ENCODE measurements around the gene ADAMTSL2.

The ADAMTSL2 gene

GRCh38 chr9:133597316-133597957 is 62.9 kb downstream of the ADAMTSL2 start:
- H3K4me3 ChIP-seq: no peak overlapping the region
- H3K36me3 ChIP-seq: 0 out of 22 replicates have a peak, but pooled peaks cover 0 to 3% (median 0%) of the 10 kb centered on the region in 11 experiments
- no peak for TF ChIP-seq Cebpa-rat (IDR thresholded peaks at IDR 0.05)
- H3K27me3 ChIP-seq: no peaks in the 10 kb centered on the region
- H3K4me2 ChIP-seq: no peak overlapping the region
- peaks cover 0 to 6% (median 0%) of the 10 kb centered on the region in 11 experiments; a peak in 1 of 22 replicates for H4K20me1 ChIP-seq
- no peak overlapping the region for H3K27ac ChIP-seq
- no peak overlapping the region for H3K9ac ChIP-seq
- H3K4me1 ChIP-seq: peaks cover 0 to 5% (median 0%) of the 10 kb centered on the region in 10 experiments; a peak in 3 of 20 replicates
- H3K9me3 ChIP-seq (replicated peaks in 1 of 11): peaks cover 24 to 40% (median 27%) of the 10 kb centered on the region in 11 experiments

GRCh38 chr9:133598978-133599377 is 64.5 kb downstream of the ADAMTSL2 start:
- Histone ChIP-seq H3K36me3 (0 out of 22 replicates have a peak, but pooled peaks cover 0 to 3% (median 0%) of the 10 kb centered on the region in 11 experiments), H3K9me3 (replicated peaks in 1 of 11) (peaks cover 24 to 40% (median 27%) of the 10 kb centered on the region in 11 experiments), H4K20me1 (peaks cover 0 to 6% (median 0%) of the 10 kb centered on the region in 11 experiments; a peak in 1 of 22 replicates), H3K4me3 (no peak overlapping the region), H3K9ac (no peak overlapping the region), H3K4me1 (peaks cover 0 to 19% (median 4%) of the 10 kb centered on the region in 10 experiments; a peak in 12 of 20 replicates), H3K27ac (no peak overlapping the region), H3K4me2 (no peak overlapping the region), H3K27me3 (no peaks in the 10 kb centered on the region)
- TF ChIP-seq Cebpa-rat (IDR thresholded peaks at IDR 0.05): no peak

GRCh38 chr9:133599470-133600173 is 65.1 kb downstream of the ADAMTSL2 start:
- no peak for TF ChIP-seq Cebpa-rat (IDR thresholded peaks at IDR 0.05)
- H3K4me2 ChIP-seq: no peak overlapping the region
- peaks cover 0 to 4% (median 0%) of the 10 kb centered on the region in 11 experiments; a peak in 1 of 22 replicates for H4K20me1 ChIP-seq
- H3K27ac ChIP-seq: no peak overlapping the region
- peaks cover 24 to 40% (median 27%) of the 10 kb centered on the region in 11 experiments for H3K9me3 ChIP-seq (replicated peaks in 1 of 11)
- no peak overlapping the region for H3K9ac ChIP-seq
- H3K36me3 ChIP-seq: 0 out of 22 replicates have a peak, but pooled peaks cover 0 to 3% (median 0%) of the 10 kb centered on the region in 11 experiments
- H3K4me3 ChIP-seq: no peak overlapping the region
- H3K27me3 ChIP-seq: peaks cover 0 to 2% (median 0%) of the 10 kb centered on the region in 11 experiments; a peak in 1 of 22 replicates
- H3K4me1 ChIP-seq: peaks cover 0 to 25% (median 10%) of the 10 kb centered on the region in 10 experiments; a peak in 16 of 20 replicates

DNA sequence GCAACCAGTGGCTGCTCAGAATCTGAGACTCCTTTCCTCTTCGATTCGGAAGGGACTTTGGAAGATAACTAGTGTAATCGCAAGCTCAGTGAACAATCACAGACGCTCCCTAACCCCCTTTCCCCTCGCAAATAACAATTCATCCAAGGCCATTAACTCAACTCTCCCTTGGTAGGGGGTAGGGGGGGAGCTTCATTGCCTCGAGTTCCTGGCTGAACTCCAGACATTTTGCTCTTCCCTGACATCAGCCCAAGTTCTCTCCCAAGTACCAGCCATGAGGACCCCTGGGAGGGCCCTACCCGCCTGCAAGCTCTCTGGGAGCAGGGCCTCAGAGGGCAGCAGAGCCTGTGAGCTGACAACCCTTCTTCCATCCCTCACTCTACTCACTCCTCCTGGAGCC is 66.2 kb downstream of the ADAMTSL2 start:
- Histone ChIP-seq H3K36me3 (0 out of 22 replicates have a peak, but pooled peaks cover 0 to 3% (median 0%) of the 10 kb centered on the region in 11 experiments), H3K27ac (no peak overlapping the region), H3K4me3 (no peak overlapping the region), H3K9me3 (replicated peaks in 1 of 11) (peaks cover 24 to 36% (median 26%) of the 10 kb centered on the region in 11 experiments), H3K27me3 (peaks cover under 1 to 10% (median 7%) of the 10 kb centered on the region in 11 experiments; a peak in 14 of 22 replicates), H3K4me1 (peaks cover 0 to 37% (median 22%) of the 10 kb centered on the region in 10 experiments; a peak in 16 of 20 replicates), H4K20me1 (peaks cover 0 to 10% (median 0%) of the 10 kb centered on the region in 11 experiments; a peak in 2 of 22 replicates), H3K4me2 (no peak overlapping the region), H3K9ac (no peak overlapping the region)
- TF ChIP-seq Cebpa-rat (IDR thresholded peaks at IDR 0.05): no peak

DNA sequence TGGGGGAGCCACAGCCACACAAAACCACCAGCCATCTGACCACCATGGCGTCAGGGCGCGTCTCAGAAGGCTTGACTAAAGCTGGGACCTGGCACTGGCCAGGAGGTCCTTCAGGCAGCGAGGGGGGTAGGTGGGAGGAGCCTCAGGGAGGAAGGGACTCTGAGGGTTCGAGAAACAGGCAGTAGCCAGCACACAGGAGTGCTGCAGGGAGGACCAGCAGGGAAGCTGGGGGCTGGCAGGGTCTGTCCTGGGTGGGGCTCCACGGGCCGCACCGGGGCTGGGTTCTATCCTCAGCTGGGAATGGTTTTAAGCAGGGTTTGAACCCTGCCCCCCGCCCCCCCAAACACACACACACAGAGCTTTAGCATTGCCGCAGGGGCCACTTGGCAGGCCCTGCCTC is 67.2 kb downstream of the ADAMTSL2 start:
- peaks cover 15 to 26% (median 16%) of the 10 kb centered on the region in 11 experiments for H3K9me3 ChIP-seq (replicated peaks in 1 of 11)
- no peak overlapping the region for H3K4me3 ChIP-seq
- no peaks in the 10 kb centered on the region for H3K36me3 ChIP-seq
- H3K27ac ChIP-seq: no peak overlapping the region
- peaks cover 0 to 45% (median 24%) of the 10 kb centered on the region in 10 experiments; a peak in 16 of 20 replicates for H3K4me1 ChIP-seq
- TF ChIP-seq Cebpa-rat (IDR thresholded peaks at IDR 0.05): no peak
- no peak overlapping the region for H3K4me2 ChIP-seq
- H3K27me3 ChIP-seq: peaks cover 10 to 20% (median 17%) of the 10 kb centered on the region in 11 experiments
- H3K9ac ChIP-seq: no peak overlapping the region; a peak in 1 of 22 replicates
- peaks cover 0 to 20% (median 0%) of the 10 kb centered on the region in 11 experiments; a peak in 4 of 22 replicates for H4K20me1 ChIP-seq

DNA sequence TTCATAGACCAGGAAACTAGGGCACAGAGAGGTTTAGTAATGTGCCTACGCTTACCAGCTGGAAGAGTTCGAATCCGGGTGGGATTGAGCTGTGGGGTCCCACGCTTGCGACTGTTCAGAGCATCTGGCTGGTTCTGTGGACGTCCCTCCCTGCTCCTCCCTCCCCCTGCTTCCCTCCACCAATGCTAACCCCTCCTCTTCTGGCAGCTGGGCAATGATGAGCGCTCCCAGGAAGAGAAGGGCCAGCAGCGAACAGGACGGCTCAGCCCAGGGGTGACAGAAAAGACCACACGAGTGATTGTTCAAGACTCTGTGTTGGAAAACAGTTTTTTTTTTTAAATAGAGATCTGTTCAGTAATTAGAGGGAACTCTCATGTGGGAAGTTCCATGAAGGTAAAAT is 67.8 kb downstream of the ADAMTSL2 start:
- peaks cover 0 to 45% (median 24%) of the 10 kb centered on the region in 10 experiments; a peak in 16 of 20 replicates for H3K4me1 ChIP-seq
- H3K36me3 ChIP-seq: no peaks in the 10 kb centered on the region
- H3K4me2 ChIP-seq: no peak overlapping the region
- no peak overlapping the region for H3K4me3 ChIP-seq
- TF ChIP-seq Cebpa-rat (IDR thresholded peaks at IDR 0.05): no peak
- no peak overlapping the region; a peak in 1 of 22 replicates for H3K9ac ChIP-seq
- H3K27ac ChIP-seq: no peak overlapping the region
- H4K20me1 ChIP-seq: peaks cover 0 to 25% (median 0%) of the 10 kb centered on the region in 11 experiments; a peak in 6 of 22 replicates
- H3K27me3 ChIP-seq: peaks cover 16 to 26% (median 23%) of the 10 kb centered on the region in 11 experiments
- peaks cover 10 to 21% (median 11%) of the 10 kb centered on the region in 11 experiments for H3K9me3 ChIP-seq (replicated peaks in 1 of 11)

- no peaks in the 10 kb centered on the region for H3K36me3 ChIP-seq
- peaks cover 0 to 45% (median 24%) of the 10 kb centered on the region in 10 experiments; a peak in 16 of 20 replicates for H3K4me1 ChIP-seq
- H3K9me3 ChIP-seq (replicated peaks in 1 of 11): peaks cover 0 to 10% (median under 1%) of the 10 kb centered on the region in 11 experiments; a peak in 12 of 22 replicates
- no peak for TF ChIP-seq Cebpa-rat (IDR thresholded peaks at IDR 0.05)
- no peak overlapping the region for H3K27ac ChIP-seq
- peaks cover 0 to 29% (median 0%) of the 10 kb centered on the region in 11 experiments; a peak in 6 of 22 replicates for H4K20me1 ChIP-seq
- no peak overlapping the region for H3K4me3 ChIP-seq
- peak overlapping the region in 6 of 11 experiments; percentile 1 to 71 (median 8); a peak in 4 of 22 replicates for H3K4me2 ChIP-seq
- H3K27me3 ChIP-seq: peaks cover 26 to 36% (median 33%) of the 10 kb centered on the region in 11 experiments
- no peak overlapping the region for H3K9ac ChIP-seq
Measured at GRCh38 chr9:133603135-133603927, 68.8 kb downstream of the ADAMTSL2 start.

DNA sequence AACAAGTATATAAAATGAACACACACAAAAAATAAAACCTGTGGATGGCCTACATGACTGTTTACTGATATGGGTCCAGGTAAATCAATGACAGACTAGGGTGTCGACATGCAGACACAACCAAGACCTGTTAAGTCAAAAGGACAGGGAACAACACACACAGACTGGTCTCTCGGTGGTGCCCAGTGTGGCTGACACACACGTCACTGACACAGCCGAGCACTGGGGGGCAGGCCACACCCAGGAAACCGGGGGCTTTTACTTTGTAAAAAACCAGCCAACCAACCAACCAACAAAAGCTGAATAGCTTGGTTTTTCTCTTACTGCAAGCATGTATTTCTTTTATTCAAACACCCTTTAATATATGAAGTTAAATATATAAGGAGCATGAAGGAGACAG is 69.7 kb downstream of the ADAMTSL2 start:
- peaks cover 0 to 45% (median 24%) of the 10 kb centered on the region in 10 experiments; a peak in 16 of 20 replicates for H3K4me1 ChIP-seq
- no peak overlapping the region for H3K9ac ChIP-seq
- peaks cover 0 to 36% (median 0%) of the 10 kb centered on the region in 11 experiments; a peak in 7 of 22 replicates for H4K20me1 ChIP-seq
- H3K36me3 ChIP-seq: no peaks in the 10 kb centered on the region
- H3K4me2 ChIP-seq: peak overlapping the region in 8 of 11 experiments; percentile 35 to 71 (median 55); a peak in 17 of 22 replicates
- peaks cover 0 to 2% (median 0%) of the 10 kb centered on the region in 11 experiments; a peak in 1 of 22 replicates for H3K9me3 ChIP-seq (replicated peaks in 1 of 11)
- H3K4me3 ChIP-seq: no peak overlapping the region
- no peak for TF ChIP-seq Cebpa-rat (IDR thresholded peaks at IDR 0.05)
- no peak overlapping the region for H3K27ac ChIP-seq
- peaks cover 35 to 45% (median 42%) of the 10 kb centered on the region in 11 experiments for H3K27me3 ChIP-seq
